ENCODE data around the gene HNRNPUL1.
"Not testable (repeated sequence)": the region's sequence is repeated elsewhere in the genome, so short reads cannot be mapped to it uniquely, and the experiment has no call there.

Gene HNRNPUL1

DNA sequence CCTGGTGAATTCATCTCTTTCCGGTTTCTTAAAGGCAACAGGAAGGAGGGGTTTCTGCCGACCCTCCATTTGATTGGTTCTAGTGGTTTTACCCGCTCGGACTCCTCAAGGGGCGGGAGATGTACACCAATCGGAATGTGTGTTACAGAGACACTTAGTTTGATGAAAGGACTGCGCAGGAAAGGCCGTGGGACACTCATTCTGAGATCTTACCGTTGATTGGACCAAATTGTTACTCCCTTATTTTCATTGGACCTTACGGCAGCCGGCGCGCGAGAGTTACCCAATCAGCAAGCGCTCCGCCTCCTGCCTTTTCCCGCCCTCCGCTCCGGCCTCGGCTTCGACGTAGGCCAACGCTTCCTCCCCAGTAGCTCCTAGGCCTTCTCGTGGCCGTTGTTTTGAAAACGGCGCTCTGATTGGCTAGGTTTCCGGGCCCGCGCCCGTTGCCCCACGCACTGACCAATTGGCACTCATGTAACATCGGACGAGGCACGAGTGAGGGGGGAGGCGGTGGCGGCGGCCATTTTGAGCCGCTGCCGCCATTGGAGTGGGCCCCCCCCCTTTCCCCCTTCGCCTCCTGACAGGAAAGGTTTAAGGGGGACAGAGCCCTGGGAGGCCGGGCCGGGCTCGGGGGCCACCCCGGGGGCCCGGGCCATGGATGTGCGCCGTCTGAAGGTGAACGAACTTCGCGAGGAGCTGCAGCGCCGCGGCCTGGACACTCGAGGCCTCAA is at the start of gene HNRNPUL1:
Gene HNRNPUL1, plus strand, starts transcription at position 523 of the 731 bp plus-strand sequence. Its CDS starts 132 bp downstream, at position 655.
- DNase-seq (ENCODE audit: low read depth in 1 of 2, low spot score in 1 of 2) = peak; percentile 99

DNA sequence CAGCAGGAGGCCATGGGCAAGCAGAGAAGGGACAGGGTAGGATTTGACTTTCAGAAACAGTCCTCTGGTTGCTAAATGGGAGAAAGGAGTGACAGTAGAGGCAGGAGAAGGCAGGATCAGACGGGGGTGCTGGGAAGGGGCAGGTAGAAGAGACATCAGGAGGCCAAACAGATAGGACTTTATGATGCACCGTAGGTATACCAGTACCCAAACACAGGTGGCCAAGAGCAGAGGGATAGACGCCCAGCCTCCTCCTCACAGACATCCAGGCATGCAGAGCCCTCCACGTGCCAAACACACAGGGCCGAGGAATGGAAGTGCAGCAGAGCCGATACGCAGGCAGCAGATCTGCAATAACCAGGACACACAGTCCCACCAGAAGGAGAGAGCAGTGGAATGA is 46.4 kb upstream of the HNRNPUL1 start:
- DNase-seq (ENCODE audit: low read depth in 1 of 2, low spot score in 1 of 2) = no peak

DNA sequence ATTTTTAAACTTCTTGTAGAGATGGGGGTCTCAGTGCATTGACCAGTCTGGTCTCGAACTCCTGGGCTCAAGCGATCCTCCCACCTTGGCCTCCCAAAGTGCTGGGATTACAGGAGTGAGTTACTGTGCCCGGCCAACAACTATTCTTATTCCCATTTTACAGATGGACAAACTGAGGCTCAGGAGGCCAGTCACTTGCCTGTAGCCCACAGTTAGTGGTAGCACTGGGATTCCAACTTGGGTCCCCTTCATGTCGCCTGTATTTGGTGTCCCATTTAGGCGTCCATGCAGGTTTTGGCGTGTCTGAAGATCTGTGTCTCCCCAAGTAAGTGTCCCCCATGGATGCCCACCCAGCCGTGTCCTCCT is 45.9 kb upstream of the HNRNPUL1 start:
- no peak for DNase-seq (ENCODE audit: low read depth in 1 of 2, low spot score in 1 of 2)

DNA sequence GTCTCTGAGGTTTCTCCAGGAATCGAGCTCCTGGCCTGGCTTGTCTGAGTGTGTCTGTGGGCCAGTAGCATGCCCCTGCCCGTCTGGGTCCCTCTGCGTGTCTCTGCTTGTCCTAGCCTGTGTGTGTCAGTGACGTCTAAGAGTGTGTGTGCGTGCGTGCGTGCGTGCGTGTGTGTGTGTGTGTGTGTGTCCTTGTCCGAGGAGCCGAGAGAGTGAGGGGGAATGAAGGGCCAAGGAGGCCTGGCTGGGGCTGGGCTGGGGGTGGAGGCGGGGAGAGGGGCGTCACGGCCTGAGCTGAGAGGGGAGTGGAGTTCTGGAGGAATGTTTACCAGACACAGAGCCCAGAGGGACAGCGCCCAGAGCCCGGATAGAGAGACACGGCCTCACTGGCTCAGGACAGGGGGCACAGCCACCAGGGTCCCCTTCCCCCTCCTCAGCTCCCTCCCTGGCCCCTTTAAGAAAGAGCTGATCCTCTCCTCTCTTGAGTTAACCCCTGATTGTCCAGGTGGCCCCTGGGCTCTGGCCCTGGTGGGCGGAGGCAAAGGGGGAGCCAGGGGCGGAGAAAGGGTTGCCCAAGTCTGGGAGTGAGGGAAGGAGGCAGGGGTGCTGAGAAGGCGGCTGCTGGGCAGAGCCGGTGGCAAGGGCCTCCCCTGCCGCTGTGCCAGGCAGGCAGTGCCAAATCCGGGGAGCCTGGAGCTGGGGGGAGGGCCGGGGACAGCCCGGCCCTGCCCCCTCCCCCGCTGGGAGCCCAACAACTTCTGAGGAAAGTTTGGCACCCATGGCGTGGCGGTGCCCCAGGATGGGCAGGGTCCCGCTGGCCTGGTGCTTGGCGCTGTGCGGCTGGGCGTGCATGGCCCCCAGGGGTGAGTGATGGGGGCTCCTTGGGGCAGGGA is 45.3 kb upstream of the HNRNPUL1 start, which contains the start of gene AXL:
Gene AXL, plus strand, starts transcription at position 609 of the 893 bp plus-strand sequence. Its CDS starts 170 bp downstream, at position 779.
- no peak for DNase-seq (ENCODE audit: low read depth in 1 of 2, low spot score in 1 of 2)

DNA sequence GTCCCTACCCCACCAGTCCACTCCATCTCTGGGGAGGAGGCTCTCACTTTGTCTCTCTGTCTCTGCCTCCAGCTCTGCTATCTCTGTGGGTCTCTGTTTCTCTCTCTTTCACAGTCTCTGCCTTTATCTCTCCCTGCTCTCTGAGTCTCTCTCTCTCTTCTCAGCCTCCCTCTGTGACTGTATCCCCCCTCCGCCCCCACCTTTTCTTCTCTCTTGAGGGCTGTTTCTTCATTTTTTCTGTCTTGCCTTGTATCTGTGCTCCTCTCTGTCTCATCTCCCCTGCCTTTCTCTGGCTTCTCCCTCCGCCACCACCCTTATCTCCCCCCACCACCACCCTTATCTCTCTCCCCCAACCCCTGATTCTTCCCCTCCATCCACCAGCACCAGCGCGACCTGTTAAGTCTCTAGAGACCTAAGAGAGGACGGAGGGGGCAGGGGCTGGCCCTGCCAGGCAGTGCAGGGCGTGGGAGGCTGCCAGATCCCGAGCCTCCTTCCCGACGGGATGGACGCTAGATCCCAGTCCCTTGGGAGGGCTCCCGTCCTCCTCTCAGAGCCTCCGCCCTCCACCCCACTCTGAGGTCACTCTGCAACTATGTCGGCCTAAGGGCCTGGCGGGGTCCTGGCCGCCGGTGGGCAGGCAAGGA is 44.1 kb upstream of the HNRNPUL1 start:
- DNase-seq (ENCODE audit: low read depth in 1 of 2, low spot score in 1 of 2) = no peak

DNA sequence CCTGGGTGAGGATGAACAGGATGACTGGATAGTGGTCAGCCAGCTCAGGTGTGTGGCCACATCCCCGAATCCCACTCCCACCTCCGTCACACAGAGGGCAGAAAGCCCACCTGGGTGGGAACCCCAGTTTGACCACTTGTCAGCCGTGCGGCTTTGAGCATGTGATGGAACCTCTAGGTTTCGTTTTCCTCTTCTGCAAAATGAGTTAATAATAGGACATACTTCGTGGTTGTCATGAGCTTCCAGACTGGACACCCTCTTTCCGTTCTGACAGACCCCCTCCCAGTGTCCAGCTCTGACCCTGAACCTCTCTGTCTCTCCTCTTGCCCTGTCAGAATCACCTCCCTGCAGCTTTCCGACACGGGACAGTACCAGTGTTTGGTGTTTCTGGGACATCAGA is 43.4 kb upstream of the HNRNPUL1 start:
- DNase-seq (ENCODE audit: low read depth in 1 of 2, low spot score in 1 of 2) = no peak

DNA sequence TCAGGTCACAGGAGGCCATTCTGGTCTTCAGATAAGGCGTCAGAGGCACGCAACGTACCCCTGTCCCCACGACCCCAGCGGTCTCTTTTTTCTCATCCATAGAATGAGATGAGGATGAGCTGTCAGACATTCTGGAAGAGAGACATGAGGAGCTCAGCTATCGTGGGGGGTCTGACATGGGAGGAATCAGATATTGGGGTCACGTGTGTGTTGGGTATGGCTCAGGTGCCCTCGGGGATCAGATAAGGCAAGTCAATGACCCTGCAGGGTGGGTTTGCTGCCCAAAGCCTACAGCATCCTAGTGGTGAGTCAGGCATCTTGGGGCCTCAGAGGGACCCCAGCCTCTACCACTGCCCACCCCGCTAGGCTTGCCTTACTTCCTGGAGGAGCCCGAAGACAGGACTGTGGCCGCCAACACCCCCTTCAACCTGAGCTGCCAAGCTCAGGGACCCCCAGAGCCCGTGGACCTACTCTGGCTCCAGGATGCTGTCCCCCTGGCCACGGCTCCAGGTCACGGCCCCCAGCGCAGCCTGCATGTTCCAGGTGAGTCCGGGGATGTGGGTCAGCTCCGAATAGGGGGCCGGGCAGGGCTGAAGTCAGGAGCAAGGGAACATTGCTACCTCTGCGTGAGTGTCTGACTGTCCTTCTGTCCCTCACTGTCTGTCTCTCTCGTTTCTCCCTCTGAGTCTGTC is 42.5 kb upstream of the HNRNPUL1 start:
- no peak for DNase-seq (ENCODE audit: low read depth in 1 of 2, low spot score in 1 of 2)

DNA sequence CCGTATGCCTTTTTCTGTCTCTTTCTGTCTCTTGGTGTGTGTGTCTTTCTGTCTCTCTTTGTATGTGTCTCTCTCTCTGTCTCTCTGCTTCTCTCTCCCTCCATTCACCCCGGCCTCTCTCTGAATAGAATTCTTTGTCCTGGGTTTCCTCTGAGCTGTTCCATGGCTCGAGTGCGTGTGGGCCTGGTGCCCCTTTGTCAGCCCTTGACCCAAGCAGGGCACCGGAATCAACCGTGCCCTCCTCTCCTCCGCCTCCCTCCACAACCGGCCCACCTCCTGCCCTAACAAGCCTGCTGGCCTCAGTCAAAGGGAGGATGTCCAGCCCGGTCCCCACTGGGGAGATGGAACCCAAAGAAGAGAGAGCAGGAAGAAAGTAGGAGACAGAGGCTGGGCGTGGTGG is 41.9 kb upstream of the HNRNPUL1 start:
- DNase-seq (ENCODE audit: low read depth in 1 of 2, low spot score in 1 of 2) = no peak

DNA sequence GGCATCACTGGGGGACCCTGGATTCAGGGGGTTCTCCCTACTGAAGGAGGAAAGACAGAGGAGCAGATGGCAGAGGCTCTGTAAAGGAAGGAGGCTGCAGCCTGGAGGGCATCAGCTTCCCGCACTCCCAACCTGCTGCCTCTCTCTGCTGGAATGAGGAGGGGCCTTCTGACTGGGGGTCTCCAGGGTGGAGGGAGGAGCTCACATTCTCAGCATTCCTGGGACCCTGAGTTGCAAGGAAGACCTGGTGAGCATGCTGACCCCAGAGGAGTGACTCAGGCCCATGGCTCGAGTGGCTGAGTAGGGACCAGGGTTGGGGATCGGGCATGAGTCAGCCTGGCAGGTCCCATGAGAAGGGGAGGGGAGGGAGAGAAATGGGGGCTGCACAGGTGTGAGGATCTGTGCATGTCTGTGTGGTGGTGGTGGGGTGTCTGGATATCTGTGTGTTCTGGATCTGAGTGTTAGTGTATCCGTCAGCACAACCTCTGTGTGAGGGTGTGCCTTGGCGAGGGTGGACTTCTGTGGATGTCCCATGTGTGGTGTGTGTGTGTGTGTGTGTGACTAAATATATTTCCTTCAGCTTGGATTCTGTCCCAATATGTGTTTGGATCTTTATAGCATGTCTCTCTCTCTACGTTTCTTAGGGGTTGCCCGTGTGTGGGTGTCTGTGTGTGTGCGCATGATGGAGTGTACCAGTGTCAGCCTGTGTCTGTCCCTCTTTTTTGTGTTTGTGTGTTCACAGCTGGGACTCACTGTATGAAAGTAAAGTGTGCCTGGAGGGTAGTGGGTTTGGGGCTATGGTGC is 40.5 kb upstream of the HNRNPUL1 start:
- DNase-seq (ENCODE audit: low read depth in 1 of 2, low spot score in 1 of 2) = no peak

DNA sequence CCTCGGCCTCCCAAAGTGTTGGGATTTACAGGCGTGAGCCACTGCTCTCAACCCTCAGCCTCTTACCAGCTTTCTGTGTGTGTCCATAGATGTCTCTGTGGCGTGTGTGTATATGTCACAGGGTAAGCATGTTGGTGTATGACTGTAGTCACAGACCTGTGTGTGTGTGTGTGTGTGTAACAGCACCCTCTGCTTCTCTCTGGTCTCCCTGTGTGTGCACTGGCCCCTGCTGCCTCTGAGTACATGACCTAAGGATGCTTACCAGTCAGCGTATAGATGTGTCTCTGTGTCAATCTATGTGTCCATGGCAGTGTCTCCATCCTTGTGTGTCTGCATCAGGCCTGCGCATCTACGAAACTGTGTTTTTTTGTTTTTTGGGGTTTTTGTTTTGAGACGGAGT is 39.5 kb upstream of the HNRNPUL1 start:
- no peak for DNase-seq (ENCODE audit: low read depth in 1 of 2, low spot score in 1 of 2)

DNA sequence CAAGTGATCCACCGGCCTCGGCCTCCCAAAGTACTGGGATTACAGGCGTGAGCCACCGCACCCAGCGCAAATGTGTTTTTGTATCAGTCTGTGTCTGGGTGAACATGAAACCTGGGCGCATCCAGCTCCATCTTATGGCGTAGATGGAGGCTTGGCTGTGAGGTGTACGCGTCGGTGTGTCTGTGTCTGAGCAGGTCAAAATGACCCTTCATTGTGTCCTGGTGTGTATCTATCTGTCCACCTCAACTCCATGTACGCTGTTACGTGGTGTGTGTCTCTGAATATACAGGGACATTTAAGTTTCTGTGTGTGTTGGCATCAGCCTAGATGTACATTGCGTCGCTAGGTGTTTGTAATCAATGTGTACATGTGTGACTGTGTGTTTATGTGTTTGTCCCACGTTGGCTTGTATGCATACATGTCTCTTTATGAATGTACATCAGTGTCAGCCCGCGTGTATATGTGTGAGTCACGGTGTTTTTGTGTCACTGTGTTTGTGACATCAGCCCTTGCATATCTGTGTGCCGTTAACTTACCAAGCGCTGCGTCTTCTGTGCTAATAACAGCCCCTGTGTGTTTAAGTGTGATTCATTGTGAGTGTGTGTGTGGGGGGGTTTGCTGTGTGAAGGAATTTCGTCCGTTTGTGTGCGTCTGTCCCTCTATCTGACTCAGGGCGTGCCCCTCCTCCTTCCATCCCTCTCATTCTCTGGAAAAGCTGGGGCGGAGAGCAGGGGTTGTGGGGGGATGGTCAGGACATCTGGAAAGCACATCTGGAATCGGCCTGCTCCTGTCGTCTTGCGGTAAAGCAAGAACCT is 38.7 kb upstream of the HNRNPUL1 start:
- DNase-seq (ENCODE audit: low read depth in 1 of 2, low spot score in 1 of 2) = peak in 1 of 2 donors; percentile 27

DNA sequence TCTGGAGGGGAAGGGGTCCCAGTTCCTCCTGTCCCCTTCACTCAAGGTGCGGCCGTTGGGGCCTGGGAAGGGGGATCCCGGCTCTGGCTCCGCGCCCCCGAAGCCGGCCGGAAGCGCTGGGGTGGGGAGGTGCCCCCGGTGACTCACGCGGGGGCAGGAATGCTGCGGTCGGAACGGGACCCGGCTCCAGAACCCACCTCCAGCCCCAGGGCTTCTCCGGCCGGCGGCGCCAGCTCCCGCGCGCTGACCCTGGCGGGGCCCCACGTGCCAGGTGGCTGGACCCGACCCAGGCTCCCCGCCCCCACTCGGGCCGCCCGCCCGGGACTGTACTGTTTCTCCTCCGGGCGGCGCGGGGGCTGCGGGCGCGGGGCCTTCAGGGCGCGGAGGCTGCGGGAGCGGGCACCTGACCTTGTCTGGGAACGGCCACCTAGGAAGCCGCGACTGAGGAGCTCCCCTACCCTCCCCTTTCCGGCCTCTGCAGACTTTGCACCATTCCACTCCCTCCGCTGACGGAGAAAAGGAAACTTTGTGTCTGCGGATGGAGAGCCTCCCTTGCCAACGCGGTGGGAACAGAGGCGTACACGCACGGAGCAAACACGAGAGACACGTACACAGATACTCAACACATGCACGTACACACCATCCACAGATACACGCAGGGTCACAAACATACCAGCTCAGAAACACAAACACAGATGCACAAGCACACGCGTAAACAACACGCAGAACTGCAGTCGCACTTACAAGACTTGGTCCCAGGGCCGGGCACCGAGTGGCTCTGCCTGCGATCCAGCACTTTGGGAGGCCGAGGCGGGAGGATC is 37.9 kb upstream of the HNRNPUL1 start:
- DNase-seq (ENCODE audit: low read depth in 1 of 2, low spot score in 1 of 2) = peak in 1 of 2 donors; percentile 8

DNA sequence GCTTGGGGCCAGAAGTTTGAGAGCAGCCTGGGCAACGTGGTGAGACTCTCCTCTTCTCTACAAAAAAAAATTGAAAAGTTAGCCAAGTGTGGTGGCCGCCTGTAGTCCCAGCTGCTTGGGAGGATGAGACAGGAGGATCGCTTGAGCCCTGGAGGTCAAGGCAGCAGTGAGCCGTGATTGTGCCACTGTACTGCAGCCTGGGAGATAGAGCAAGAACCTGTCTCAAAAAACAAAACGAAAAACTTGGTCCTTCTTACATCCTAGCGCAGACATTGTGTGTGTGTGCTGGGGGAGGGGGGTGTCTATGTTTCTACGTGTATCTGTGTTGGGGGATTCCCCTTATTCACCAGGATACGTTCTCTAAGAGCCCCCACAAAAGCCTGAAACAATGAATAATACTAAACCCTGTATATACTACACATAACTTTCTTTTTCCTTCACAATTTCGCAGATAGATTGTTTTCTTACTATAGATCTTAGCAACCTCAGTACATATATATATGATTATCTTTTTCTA is 37.2 kb upstream of the HNRNPUL1 start:
- DNase-seq (ENCODE audit: low read depth in 1 of 2, low spot score in 1 of 2) = no peak

DNA sequence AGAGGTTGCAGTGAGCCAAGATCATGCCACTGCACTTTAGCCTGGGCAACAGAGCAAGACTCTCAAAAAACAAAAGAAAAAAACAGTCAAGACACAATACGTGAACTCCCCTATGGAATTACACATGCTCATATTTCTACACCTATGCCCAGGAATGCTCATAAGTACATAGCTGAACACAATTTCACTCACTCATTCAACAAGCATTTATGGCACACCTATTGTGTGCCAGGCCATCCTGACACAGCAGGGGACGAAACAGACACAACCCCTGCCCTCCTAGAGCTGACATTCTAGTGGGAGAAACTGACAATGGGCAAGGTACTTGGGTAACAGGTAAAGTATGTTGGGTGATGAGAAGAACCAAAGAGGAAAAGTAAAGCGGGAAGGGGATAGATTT is 35.7 kb upstream of the HNRNPUL1 start:
- no peak for DNase-seq (ENCODE audit: low read depth in 1 of 2, low spot score in 1 of 2)

DNA sequence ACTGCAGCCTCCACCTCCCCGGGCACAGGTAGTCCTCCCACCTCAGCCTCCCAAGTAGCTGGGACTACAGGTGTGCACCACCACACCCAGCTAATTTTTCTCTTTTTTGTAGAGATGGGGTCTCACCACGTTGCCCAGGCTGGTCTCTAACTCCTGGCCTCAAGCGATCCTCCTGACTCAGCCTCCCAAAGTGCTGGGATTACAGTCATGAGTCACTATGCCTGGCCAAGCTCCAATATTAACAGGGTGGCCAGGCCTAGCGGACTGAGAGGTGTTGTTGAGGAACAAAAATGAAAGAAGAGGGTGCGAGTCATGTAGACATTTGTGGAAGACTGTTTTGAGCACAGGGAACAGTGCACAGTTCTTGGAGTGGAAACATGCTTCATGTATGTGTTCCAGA is 34.8 kb upstream of the HNRNPUL1 start:
- DNase-seq (ENCODE audit: low read depth in 1 of 2, low spot score in 1 of 2) = not testable (repeated sequence)

DNA sequence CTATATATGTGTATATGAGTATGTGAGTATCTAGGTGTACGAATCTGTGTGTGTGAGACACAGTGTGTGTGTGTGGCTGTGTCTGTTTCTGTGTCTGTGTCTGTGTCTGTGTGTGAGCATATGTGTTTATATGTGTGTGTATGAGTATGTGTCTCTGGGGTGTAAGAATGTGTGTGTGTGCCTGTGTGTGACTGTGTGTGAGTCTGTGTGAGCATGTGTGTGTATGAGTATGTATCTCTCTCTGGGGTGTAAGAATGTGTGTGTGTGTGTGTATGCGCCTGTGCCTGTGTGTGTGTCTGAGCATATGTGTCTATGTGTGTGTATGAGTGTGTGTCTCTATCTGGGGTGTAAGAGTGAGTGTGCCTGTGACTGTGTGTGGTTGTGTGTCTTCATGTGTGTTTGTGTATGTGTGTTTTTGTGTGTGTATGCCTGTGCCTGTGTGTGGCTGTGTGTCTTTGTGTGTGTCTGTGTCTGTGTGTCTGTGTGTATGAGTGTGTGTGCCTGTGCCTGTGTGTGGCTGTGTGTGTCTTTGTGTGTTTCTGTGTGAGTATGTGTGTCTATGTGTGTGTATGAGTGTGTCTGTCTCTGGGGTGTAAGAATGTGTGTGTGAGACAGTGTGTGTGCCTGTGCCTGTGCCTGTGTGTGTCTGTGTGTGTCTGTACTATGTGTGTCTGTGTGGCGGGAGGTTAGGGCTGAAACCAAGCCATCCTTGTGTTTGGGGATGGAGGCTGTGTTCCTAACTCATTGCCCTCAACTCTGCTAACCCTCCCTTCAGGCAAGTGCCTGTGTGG is 33.9 kb upstream of the HNRNPUL1 start:
- no peak for DNase-seq (ENCODE audit: low read depth in 1 of 2, low spot score in 1 of 2)

DNA sequence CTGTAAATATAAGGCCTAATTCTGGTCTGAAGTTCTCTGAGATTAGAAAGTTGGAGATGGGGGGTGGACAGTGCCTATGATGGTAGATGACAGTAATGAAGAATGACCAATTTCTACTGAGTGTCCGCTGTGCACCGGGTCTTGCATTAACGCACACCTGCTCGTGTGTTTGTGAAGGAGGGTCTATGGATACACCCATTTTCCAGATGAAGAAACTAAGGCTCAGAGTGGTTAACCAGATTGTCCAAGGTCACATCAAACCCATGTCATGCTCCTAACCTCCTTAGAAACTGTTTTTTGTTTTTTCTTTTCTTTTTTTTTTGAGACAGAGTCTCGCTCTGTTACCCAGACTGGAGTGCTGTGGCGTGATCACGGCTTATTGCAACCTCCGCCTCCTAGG is 31.5 kb upstream of the HNRNPUL1 start:
- no peak for DNase-seq (ENCODE audit: low read depth in 1 of 2, low spot score in 1 of 2)

Data from activated T-helper 1 cell treated with anti-CD3 and anti-CD28 coated beads, Interleukin-2, amount 50 U/mL, for 16 hours (primary cell).